Measurements from ENCODE around the gene KRT15.

Gene KRT15

GRCh38 chr17:41490000-41490990 is 28.4 kb downstream of the KRT15 start:
- no peak for TF ChIP-seq EZH2 (optimal IDR thresholded peaks at IDR 0.05; ENCODE audit: low read depth, low read length)
- H4K20me1 ChIP-seq (ENCODE audit: insufficient read depth, low read length) = no peaks in the 10 kb centered on the region
- H3K4me3 ChIP-seq (ENCODE audit: low read length) = no peak overlapping the region
- H3K36me3 ChIP-seq (replicated peaks; ENCODE audit: insufficient read depth, low read length) = no peaks in the 10 kb centered on the region
- H2AFZ ChIP-seq (ENCODE audit: low read length) = no peak overlapping the region
- no peaks in the 10 kb centered on the region for H3K9me2 ChIP-seq (replicated peaks; ENCODE audit: insufficient read depth, low read length)
- H3K4me2 ChIP-seq (ENCODE audit: low read depth, low read length) = no peak overlapping the region
- DNase-seq = no peak
- H3K9ac ChIP-seq (ENCODE audit: low read length) = no peak overlapping the region
- H3F3A ChIP-seq (ENCODE audit: insufficient read depth, low read length) = no peaks in the 10 kb centered on the region
- no peaks in the 10 kb centered on the region for H3K79me2 ChIP-seq (ENCODE audit: low read length)
- no peaks in the 10 kb centered on the region for H3K4me1 ChIP-seq (ENCODE audit: low read length)
- no peaks in the 10 kb centered on the region for H3K27me3 ChIP-seq (replicated peaks; ENCODE audit: insufficient read depth, low read length)
- H3K9me3 ChIP-seq (replicated peaks; ENCODE audit: insufficient read depth, low read length) = no peaks in the 10 kb centered on the region
- H3K27ac ChIP-seq (ENCODE audit: low read length) = no peak overlapping the region

- DNase-seq = no peak
These were observed 29.2 kb downstream of the KRT15 start, which contains the start of gene KRT36 for GRCh38 chr17:41489531-41489930. TSS of gene KRT36 (minus strand) at chr17:41489910. CDS start at chr17:41489864, 46 bp downstream.

GRCh38 chr17:41486809-41487530 is 31.7 kb downstream of the KRT15 start:
- peak; percentile 41 for DNase-seq

More at GRCh38 chr17:41489531-41489930, 29.2 kb downstream of the KRT15 start, which contains the start of gene KRT36:
- Histone ChIP-seq H3F3A (ENCODE audit: insufficient read depth, low read length) (no peaks in the 10 kb centered on the region), H3K4me3 (ENCODE audit: low read length) (no peak within 1 kb of the TSS), H3K9ac (ENCODE audit: low read length) (no peak within 1 kb of the TSS), H2AFZ (ENCODE audit: low read length) (no peak within 1 kb of the TSS), H3K27me3 (replicated peaks; ENCODE audit: insufficient read depth, low read length) (no peaks in the 10 kb centered on the region), H3K36me3 (replicated peaks; ENCODE audit: insufficient read depth, low read length) (no peaks in the 10 kb centered on the region), H4K20me1 (ENCODE audit: insufficient read depth, low read length) (no peaks in the 10 kb centered on the region), H3K9me2 (replicated peaks; ENCODE audit: insufficient read depth, low read length) (no peaks in the 10 kb centered on the region), H3K9me3 (replicated peaks; ENCODE audit: insufficient read depth, low read length) (no peaks in the 10 kb centered on the region), H3K4me1 (ENCODE audit: low read length) (no peaks in the 10 kb centered on the region), H3K27ac (ENCODE audit: low read length) (no peak within 1 kb of the TSS), H3K4me2 (ENCODE audit: low read depth, low read length) (no peak within 1 kb of the TSS), H3K79me2 (ENCODE audit: low read length) (no peaks in the 10 kb centered on the region)
- TF ChIP-seq EZH2 (optimal IDR thresholded peaks at IDR 0.05; ENCODE audit: low read depth, low read length) (no peak), CTCF (IDR thresholded peaks at IDR 0.05; ENCODE audit: low read length) (no peak), EZH2phosphoT487 (IDR thresholded peaks at IDR 0.05; ENCODE audit: low read length) (no peak)

More at GRCh38 chr17:41486809-41487530, 31.7 kb downstream of the KRT15 start:
- H3K27me3 ChIP-seq (replicated peaks; ENCODE audit: insufficient read depth, low read length) = no peaks in the 10 kb centered on the region; the same call in 1 of the 2 replicates
- no peak overlapping the region for H3K9ac ChIP-seq (ENCODE audit: low read length)
- TF ChIP-seq CTCF (IDR thresholded peaks at IDR 0.05; ENCODE audit: low read length) = peak; percentile 63
- TF ChIP-seq EZH2phosphoT487 (IDR thresholded peaks at IDR 0.05; ENCODE audit: low read length) = no peak
- H4K20me1 ChIP-seq (ENCODE audit: insufficient read depth, low read length) = no peaks in the 10 kb centered on the region
- H3K9me2 ChIP-seq (replicated peaks; ENCODE audit: insufficient read depth, low read length) = no peaks in the 10 kb centered on the region
- H3F3A ChIP-seq (ENCODE audit: insufficient read depth, low read length) = no peaks in the 10 kb centered on the region
- H2AFZ ChIP-seq (ENCODE audit: low read length) = no peak overlapping the region
- no peak overlapping the region for H3K27ac ChIP-seq (ENCODE audit: low read length)
- H3K4me2 ChIP-seq (ENCODE audit: low read depth, low read length) = no peak overlapping the region
- H3K4me1 ChIP-seq (ENCODE audit: low read length) = no peaks in the 10 kb centered on the region
- no peaks in the 10 kb centered on the region for H3K9me3 ChIP-seq (replicated peaks; ENCODE audit: insufficient read depth, low read length)
- H3K36me3 ChIP-seq (replicated peaks; ENCODE audit: insufficient read depth, low read length) = no peaks in the 10 kb centered on the region
- no peaks in the 10 kb centered on the region for H3K79me2 ChIP-seq (ENCODE audit: low read length)
- H3K4me3 ChIP-seq (ENCODE audit: low read length) = no peak overlapping the region
